H1 (cell line): ENCODE data around the gene RAB10. TPM values are rescaled to one million over a fixed set of nuclear protein-coding genes. Genes with fewer than 3 reads are reported as not detected.

Source experiments
- CTCF ChIA-PET: fragments of 300-600 bp; sonication (Branson Sonifier 250); formaldehyde crosslinking; loops from one replicate; lab custom pipeline; 2021; ENCODE audit not compliant: partially characterized antibody; lab: Charles Lee
- POLR2A ChIA-PET: fragments of 300-600 bp; sonication (Branson Sonifier 250); formaldehyde crosslinking; loops from one replicate; lab custom pipeline; 2021; ENCODE audit warnings: inconsistent platforms; ENCODE audit not compliant: partially characterized antibody; lab: Charles Lee
- DNase-seq, 2 experiments: peaks; one replicate each; pipeline versions ENCODE4 v3.0.0 to v3.0.0-alpha.2; 2010 to 2022; ENCODE audit warnings: low spot score in 2 of 2, low read depth in 1 of 2, mixed read lengths in 1 of 2
- FAIRE-seq: peaks from 2 replicates; lab custom pipeline; 2011; peaks lifted over from hg19 to GRCh38; lab: Jason Lieb, UNC
- H2AFZ ChIP-seq: 2 replicates; pipeline ENCODE4 v1.8.1; 2012; ENCODE audit warnings: low read length, inconsistent platforms
- H2AK5ac ChIP-seq: 2 replicates; pipeline ENCODE4 v1.6.1; 2013; ENCODE audit warnings: low read depth, low read length
- H2BK120ac ChIP-seq: replicated peaks from 2 replicates; pipeline ENCODE3; 2013; ENCODE audit warnings: low read depth, low read length, inconsistent platforms
- H2BK12ac ChIP-seq: 2 replicates; pipeline ENCODE4 v1.6.1; 2013; ENCODE audit warnings: low read depth, low read length
- H2BK15ac ChIP-seq: 2 replicates; pipeline ENCODE4 v1.6.1; 2013; ENCODE audit warnings: low read length
- H2BK20ac ChIP-seq: 2 replicates; pipeline ENCODE4 v1.6.1; 2013; ENCODE audit warnings: low read length
- H2BK5ac ChIP-seq: 2 replicates; pipeline ENCODE4 v1.6.1; 2013; ENCODE audit warnings: low read depth, low read length
- H3K14ac ChIP-seq: 2 replicates; pipeline ENCODE4 v1.6.1; 2013; ENCODE audit warnings: inconsistent platforms; ENCODE audit not compliant: insufficient read length
- H3K18ac ChIP-seq: 2 replicates; pipeline ENCODE4 v1.6.1; 2013; ENCODE audit warnings: low read length; ENCODE audit errors: extremely low read depth
- H3K23ac ChIP-seq: 2 replicates; pipeline ENCODE4 v1.6.1; 2013; ENCODE audit warnings: inconsistent platforms; ENCODE audit not compliant: insufficient read length
- H3K23me2 ChIP-seq: 2 replicates; pipeline ENCODE4 v1.6.1; 2013; ENCODE audit warnings: low read depth, low read length
- H3K27ac ChIP-seq: 2 replicates; pipeline ENCODE4 v1.6.1; 2011; ENCODE audit warnings: low read depth, low read length, inconsistent platforms
- H3K27me3 ChIP-seq, 4 experiments: replicated peaks in 1 of 4; 1 replicate in 1 of 4; 2 replicates in 3 of 4; pipeline versions ENCODE4 v1.6.1 to v1.8.1; 2011 to 2013; ENCODE audit warnings: low read length in 3 of 4, mild to moderate bottlenecking in 3 of 4, inconsistent platforms in 2 of 4, mixed read lengths in 2 of 4, moderate library complexity in 1 of 4; ENCODE audit not compliant: control insufficient read depth in 3 of 4, insufficient read depth in 3 of 4; ENCODE audit errors: extremely low read depth in 1 of 4
- H3K36me3 ChIP-seq, 4 experiments: 2 replicates each; pipeline versions ENCODE4 v1.6.1 to v1.8.1; 2011 to 2013; ENCODE audit warnings: mild to moderate bottlenecking in 4 of 4, low read length in 3 of 4, moderate library complexity in 2 of 4, control low read depth in 1 of 4, inconsistent platforms in 1 of 4; ENCODE audit not compliant: insufficient read depth in 4 of 4, control insufficient read depth in 2 of 4
- H3K4ac ChIP-seq: replicated peaks from 2 replicates; pipeline ENCODE3; 2013; ENCODE audit warnings: low read length, low read depth, mixed read lengths, inconsistent platforms; ENCODE audit not compliant: insufficient read length
- H3K4me1 ChIP-seq, 4 experiments: replicated peaks in 1 of 4; 1 replicate in 1 of 4; 2 replicates in 3 of 4; pipeline versions ENCODE4 v1.6.1 to v1.8.1; 2011 to 2013; ENCODE audit warnings: low read length in 3 of 4, inconsistent platforms in 2 of 4, mixed read lengths in 1 of 4; ENCODE audit not compliant: insufficient read depth in 4 of 4, control insufficient read depth in 3 of 4
- H3K4me2 ChIP-seq, 2 experiments: 2 replicates each; pipeline versions ENCODE4 v1.6.1 to v1.8.1; 2011 to 2013; ENCODE audit warnings: low read depth in 2 of 2, low read length in 2 of 2, control low read depth in 1 of 2, inconsistent platforms in 1 of 2, mild to moderate bottlenecking in 1 of 2; ENCODE audit not compliant: insufficient read depth in 1 of 2
- H3K4me3 ChIP-seq, 4 experiments: fragments of 200-600, 300-600 bp in 1 of 4; sonication (generic), shearing (Covaris generic), sonication (Bioruptor Twin) in 1 of 4; 2 replicates each; pipeline versions ENCODE4 v1.5.1 to v1.8.1; 2011 to 2016; ENCODE audit warnings: low read length in 4 of 4, low read depth in 3 of 4, control low read depth in 2 of 4, inconsistent platforms in 2 of 4, mild to moderate bottlenecking in 2 of 4, mixed read lengths in 1 of 4, moderate library complexity in 1 of 4; ENCODE audit not compliant: insufficient read depth in 2 of 4; ENCODE audit errors: extremely low read depth in 1 of 4
- H3K56ac ChIP-seq: replicated peaks from 2 replicates; pipeline ENCODE3; 2013; ENCODE audit warnings: low read depth, mild to moderate bottlenecking, mixed read lengths, low read length, inconsistent platforms; ENCODE audit not compliant: insufficient read length
- H3K79me1 ChIP-seq: 2 replicates; pipeline ENCODE4 v1.6.1; 2013; ENCODE audit warnings: low read depth, low read length, control low read depth
- H3K79me2 ChIP-seq, 2 experiments: 2 replicates each; pipeline versions ENCODE4 v1.6.1 to v1.8.1; 2012 to 2013; ENCODE audit warnings: low read length in 2 of 2, mild to moderate bottlenecking in 2 of 2, inconsistent platforms in 1 of 2; ENCODE audit not compliant: insufficient read depth in 2 of 2, control insufficient read depth in 1 of 2
- H3K9ac ChIP-seq, 4 experiments: replicated peaks in 1 of 4; 1 replicate in 1 of 4; 2 replicates in 3 of 4; pipeline versions ENCODE4 v1.6.1 to v1.8.1; 2011 to 2013; ENCODE audit warnings: low read depth in 3 of 4, low read length in 3 of 4, control low read depth in 2 of 4, mild to moderate bottlenecking in 2 of 4, moderate library complexity in 2 of 4, inconsistent platforms in 1 of 4; ENCODE audit errors: extremely low read depth in 1 of 4
- H3K9me3 ChIP-seq, 2 experiments: 2 replicates each; pipeline versions ENCODE4 v1.6.1 to v1.8.1; 2012 to 2013; ENCODE audit warnings: mild to moderate bottlenecking in 2 of 2, moderate library complexity in 2 of 2, control low read depth in 1 of 2, inconsistent platforms in 1 of 2, low read depth in 1 of 2, low read length in 1 of 2, mixed read lengths in 1 of 2; ENCODE audit not compliant: insufficient read depth in 2 of 2
- H4K20me1 ChIP-seq, 2 experiments: replicated peaks in 1 of 2; 2 replicates each; pipeline versions ENCODE3 to v1.8.1; 2011 to 2013; ENCODE audit warnings: inconsistent platforms in 2 of 2, low read length in 2 of 2, mild to moderate bottlenecking in 1 of 2; ENCODE audit not compliant: insufficient read depth in 2 of 2, control insufficient read depth in 1 of 2
- H4K5ac ChIP-seq: 2 replicates; pipeline ENCODE4 v1.6.1; 2013; ENCODE audit warnings: low read length, low read depth, mixed read lengths, inconsistent platforms; ENCODE audit not compliant: insufficient read length
- H4K8ac ChIP-seq: 2 replicates; pipeline ENCODE4 v1.8.0; 2013; ENCODE audit warnings: mild to moderate bottlenecking, moderate library complexity, low read length, inconsistent platforms; ENCODE audit not compliant: insufficient read depth; ENCODE audit errors: extremely low read depth
- H4K91ac ChIP-seq: replicated peaks from 2 replicates; pipeline ENCODE3; 2013; ENCODE audit warnings: low read length, mixed read lengths, inconsistent platforms; ENCODE audit not compliant: insufficient read length
- BCL11A ChIP-seq, 2 experiments: IDR thresholded peaks; one replicate each; pipeline ENCODE4 v1.6.1; 2011; ENCODE audit warnings: low read depth in 2 of 2, low read length in 2 of 2, mild to moderate bottlenecking in 2 of 2
- EP300 ChIP-seq, 2 experiments: IDR thresholded peaks; 1 replicate in 1 of 2; 2 replicates in 1 of 2; pipeline ENCODE4 v1.6.1; 2011 to 2012; ENCODE audit warnings: low read depth in 2 of 2, low read length in 2 of 2, mild to moderate bottlenecking in 2 of 2, borderline replicate concordance in 1 of 2, inconsistent platforms in 1 of 2, moderate library complexity in 1 of 2
- KDM1A ChIP-seq: fragments of 200-600, 300-600 bp; sonication (generic); IDR thresholded peaks from 2 replicates; pipeline ENCODE4 v1.7.1; 2016; ENCODE audit warnings: mild to moderate bottlenecking, low read length, borderline replicate concordance
- PHF8 ChIP-seq: fragments of 200-600 bp; sonication (generic); conservative IDR thresholded peaks from 2 replicates; pipeline ENCODE4 v1.7.1; 2012; ENCODE audit warnings: low read depth, mild to moderate bottlenecking, inconsistent platforms, low read length, moderate library complexity
- POLR2A ChIP-seq, 2 experiments: IDR thresholded peaks; 1 replicate in 1 of 2; 2 replicates in 1 of 2; pipeline ENCODE4 v1.6.1; 2011; ENCODE audit warnings: low read depth in 2 of 2, low read length in 2 of 2, mild to moderate bottlenecking in 2 of 2; ENCODE audit errors: control extremely low read depth in 1 of 2
- RXRA ChIP-seq: IDR thresholded peaks from 2 replicates; pipeline ENCODE4 v1.6.1; 2011; ENCODE audit warnings: low read depth, mild to moderate bottlenecking, low read length, moderate library complexity; ENCODE audit not compliant: insufficient read depth
- USF2 ChIP-seq: IDR thresholded peaks from 2 replicates; pipeline ENCODE4 v1.6.1; 2011; ENCODE audit warnings: low read length, improper control_type of control experiment
- WGBS, 2 experiments: shearing (Covaris generic) in 1 of 2; methylation state at CpG; one replicate each; pipeline versions ENCODE4 v1.1.6 to v1.1.7; 2013 to 2015; ENCODE audit warnings: low lambda C conversion rate in 2 of 2, mixed read lengths in 2 of 2, inconsistent platforms in 1 of 2, low coverage in 1 of 2, missing lambda C conversion rate in 1 of 2; ENCODE audit not compliant: insufficient replicate concordance in 2 of 2, insufficient coverage in 1 of 2, insufficient read length in 1 of 2; ENCODE audit errors: extremely low coverage in 1 of 2, missing lambda C conversion rate in 1 of 2; 5-methylcytosine and 5-hydroxymethylcytosine counted together
- polyA plus RNA-seq, 7 experiments: library from polyadenylated mRNA; depleted of rRNA in 3 of 7; stranded (reverse) in 5 of 7; unstranded in 2 of 7; fragments of >200 nt in 5 of 7; fragments of 200-250 nt in 2 of 7; gene quantifications; 1 replicate in 5 of 7; 2 replicates in 1 of 7; 4 replicates in 1 of 7; pipeline versions ENCODE4 v1.2.1 to v1.2.3, GENCODE V29; 2011 to 2013; ENCODE audit warnings: missing spikeins in 2 of 7, mixed read lengths in 2 of 7
- total RNA-seq: library from RNA; stranded (reverse); fragmentation: NEBNext Ultra II Directional; extraction: Animal tissue kit (Norgen Biotek cat#: 25700); gene quantifications from 2 replicates; pipeline ENCODE4 v1.2.1, GENCODE V29; 2021

The RAB10 gene
- total and polyA plus RNA-seq, 2 of the 8 experiments (the other 6 are each of a cell fraction or from before 2014, with no cell fraction given): 42.6 to 136 TPM

- Histone ChIP-seq H3K36me3 (peaks cover 0 to 11% (median 0%) of the 10 kb centered on the region in 4 experiments; a peak in 1 of 8 replicates), H4K20me1 (peaks cover 9 to 23% of the 10 kb centered on the region in 2 experiments), H2AK5ac (no peak overlapping the region), H3K4me2 (no peak overlapping the region), H4K91ac (no peak overlapping the region), H3K79me1 (peaks cover 13% of the 10 kb centered on the region), H3K9me3 (no peaks in the 10 kb centered on the region), H3K27me3 (no peaks in the 10 kb centered on the region), H3K56ac (no peak overlapping the region), H2BK120ac (no peak overlapping the region), H3K4me1 (no peaks in the 10 kb centered on the region; a peak in 1 of 7 replicates), H4K5ac (no peak overlapping the region), H2BK15ac (no peak overlapping the region), H2BK20ac (no peak overlapping the region), H3K23me2 (no peaks in the 10 kb centered on the region), H2BK5ac (no peak overlapping the region), H3K79me2 (peaks cover 7 to 98% of the 10 kb centered on the region in 2 experiments; a peak in 3 of 4 replicates), H3K23ac (no peak overlapping the region), H2BK12ac (no peak overlapping the region), H4K8ac (no peak overlapping the region), H3K27ac (no peak overlapping the region), H3K14ac (no peak overlapping the region), H3K18ac (no peak overlapping the region), H2AFZ (no peak overlapping the region), H3K4me3 (no peak overlapping the region), H3K4ac (no peak overlapping the region), H3K9ac (no peak overlapping the region)
- DNase-seq (no peak), FAIRE-seq (no peak)
- POLR2A ChIA-PET: interaction anchor here (1.8 kb wide), 1 partner anchor 13 kb away, joined by 8 read pairs; no protein-coding TSS in a partner anchor
- TF ChIP-seq KDM1A (no peak), POLR2A (IDR thresholded peaks at IDR 0.05; ENCODE audit: control extremely low read depth in 1 of 2, low read depth in 2 of 2, low read length in 2 of 2) (no peak), BCL11A (IDR thresholded peaks at IDR 0.05; ENCODE audit: low read depth in 2 of 2, low read length in 2 of 2) (no peak), RXRA (no peak), PHF8 (no peak), EP300 (IDR thresholded peaks at IDR 0.05; ENCODE audit: borderline replicate concordance in 1 of 2, low read depth in 2 of 2, low read length in 2 of 2) (no peak), USF2 (no peak)
- WGBS, 2 experiments: 81% methylated on average over 7 of the region's 7 CpGs; no CpG with 5 or more reads in 1 of the 2 experiments
- CTCF ChIA-PET: interaction anchor here (1.0 to 2.8 kb wide), 4 partner anchors 24 to 84 kb away, joined by 3 to 7 read pairs (median 4); no protein-coding TSS in a partner anchor
These were observed 27.7 kb downstream of the RAB10 start for GRCh38 chr2:26061539-26061938.
